Measurements from ENCODE around the gene GASK1A. TPM values are rescaled to one million over a fixed set of nuclear protein-coding genes. Genes with fewer than 3 reads are reported as not detected.

GASK1A gene
- total RNA-seq, 1 donor from 2014 or later: 5.9 TPM

GRCh38 chr3:43001094-43001553 lies 22.0 kb downstream of the GASK1A start:
- Histone ChIP-seq H3K9me3 (no peaks in the 10 kb centered on the region), H3K27ac (peak overlapping the region; percentile 51), H3K36me3 (no peaks in the 10 kb centered on the region), H3K4me1 (peaks cover 22% of the 10 kb centered on the region), H3K4me3 (no peak overlapping the region), H3K27me3 (ENCODE audit: low read depth) (no peaks in the 10 kb centered on the region)
- DNase-seq: peak; percentile 58
- peak; percentile 84 to 86 for ATAC-seq
- no peak for TF ChIP-seq CTCF (IDR thresholded peaks at IDR 0.05)
- intact Hi-C loops (cut with DNase I): no loop called here

GRCh38 chr3:43001556-43002121 lies 22.5 kb downstream of the GASK1A start:
- peaks cover 22% of the 10 kb centered on the region for H3K4me1 ChIP-seq
- no peaks in the 10 kb centered on the region for H3K36me3 ChIP-seq
- DNase-seq: no peak
- H3K27ac ChIP-seq: peak overlapping the region; percentile 51
- H3K27me3 ChIP-seq (ENCODE audit: low read depth): no peaks in the 10 kb centered on the region
- no peaks in the 10 kb centered on the region for H3K9me3 ChIP-seq
- ATAC-seq: no peak
- H3K4me3 ChIP-seq: no peak overlapping the region
- TF ChIP-seq CTCF (IDR thresholded peaks at IDR 0.05): no peak
- intact Hi-C loops (cut with DNase I): no loop called here

DNA sequence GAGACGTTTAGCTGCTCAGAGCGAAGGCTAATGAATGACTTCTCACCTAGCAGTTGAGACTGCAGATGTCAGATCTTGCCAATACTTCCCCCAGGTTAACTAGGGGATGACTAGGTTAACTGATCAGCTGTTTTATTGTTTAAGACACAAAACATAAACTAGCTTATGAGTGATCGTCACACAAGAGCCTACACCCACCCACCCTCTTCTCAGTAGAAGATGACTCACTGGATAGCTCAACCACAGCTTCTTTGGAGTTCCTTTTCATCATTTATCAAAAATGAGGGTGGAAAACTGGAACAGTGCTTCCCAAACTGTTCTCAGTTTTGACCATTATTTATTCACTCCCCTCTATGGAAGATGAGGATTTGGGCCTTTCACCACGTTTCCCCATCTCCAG lies 25.2 kb downstream of the GASK1A start:
- no peak for ATAC-seq
- intact Hi-C loops (cut with DNase I): no loop called here
- H3K36me3 ChIP-seq: no peaks in the 10 kb centered on the region
- TF ChIP-seq CTCF (IDR thresholded peaks at IDR 0.05): no peak
- no peaks in the 10 kb centered on the region for H3K9me3 ChIP-seq
- no peaks in the 10 kb centered on the region for H3K27me3 ChIP-seq (ENCODE audit: low read depth)
- H3K27ac ChIP-seq: no peak overlapping the region
- H3K4me1 ChIP-seq: peaks cover 14% of the 10 kb centered on the region
- no peak for DNase-seq
- no peak overlapping the region for H3K4me3 ChIP-seq

DNA sequence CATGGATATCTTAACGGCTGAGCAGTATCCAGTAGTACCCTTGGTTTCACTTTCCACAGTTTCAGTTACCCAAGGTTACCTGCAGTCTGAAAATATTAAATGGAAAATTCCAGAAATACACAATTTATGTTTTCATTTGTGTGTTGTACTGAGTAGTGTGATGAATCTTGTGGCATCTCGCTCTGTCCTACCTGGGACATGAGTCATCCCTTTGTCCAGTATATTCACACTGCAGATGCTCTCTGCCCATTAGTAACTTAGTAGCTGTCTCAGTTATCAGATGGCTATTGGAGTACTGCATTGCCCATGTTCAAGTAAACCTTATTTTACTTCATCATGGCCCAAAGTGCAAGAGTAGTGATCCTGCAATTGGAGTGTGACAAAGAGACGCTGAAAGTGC lies 26.1 kb downstream of the GASK1A start:
- intact Hi-C loops (cut with DNase I): no loop called here
- ATAC-seq: no peak
- Histone ChIP-seq H3K9me3 (no peaks in the 10 kb centered on the region), H3K27me3 (ENCODE audit: low read depth) (no peaks in the 10 kb centered on the region), H3K4me1 (peaks cover 11% of the 10 kb centered on the region), H3K27ac (no peak overlapping the region), H3K36me3 (no peaks in the 10 kb centered on the region), H3K4me3 (no peak overlapping the region)
- no peak for TF ChIP-seq CTCF (IDR thresholded peaks at IDR 0.05)
- no peak for DNase-seq

DNA sequence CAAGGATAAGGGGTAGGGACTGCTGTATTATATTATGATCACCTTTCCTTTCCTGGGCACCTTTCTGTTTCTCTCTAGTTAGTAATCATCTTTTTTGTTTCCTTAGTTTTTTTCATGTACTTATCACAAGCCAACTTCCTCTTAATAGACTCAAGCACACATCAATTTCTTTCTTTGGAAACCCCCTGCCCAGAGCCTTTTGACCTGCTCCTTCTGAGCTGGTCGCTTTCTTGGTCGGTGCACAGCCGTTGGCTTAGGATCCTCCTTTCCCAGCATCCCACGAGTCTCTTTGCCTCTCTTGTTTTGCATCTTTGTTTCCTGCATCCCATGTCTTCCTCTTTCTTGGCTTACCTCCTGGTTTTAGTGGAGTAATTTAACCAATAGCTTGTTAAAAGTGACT lies 26.9 kb downstream of the GASK1A start:
- H3K4me3 ChIP-seq: no peak overlapping the region
- no peaks in the 10 kb centered on the region for H3K9me3 ChIP-seq
- H3K36me3 ChIP-seq: no peaks in the 10 kb centered on the region
- no peaks in the 10 kb centered on the region for H3K27me3 ChIP-seq (ENCODE audit: low read depth)
- TF ChIP-seq CTCF (IDR thresholded peaks at IDR 0.05): no peak
- ATAC-seq (no peak), DNase-seq (no peak)
- no peak overlapping the region for H3K27ac ChIP-seq
- intact Hi-C loops (cut with DNase I): no loop called here
- peaks cover 11% of the 10 kb centered on the region for H3K4me1 ChIP-seq

All from lower lobe of right lung (tissue), 2 donors.